Germinal center (tissue), 1 donor: ENCODE measurements around the gene MGLL.
"Not testable (repeated sequence)": the region's sequence is repeated elsewhere in the genome, so short reads cannot be mapped to it uniquely, and the experiment has no call there.

Source experiments
- DNase-seq: peaks from one replicate; pipeline ENCODE4 v3.0.0; 2012; ENCODE audit warnings: mixed read lengths, low spot score

Gene MGLL

DNA sequence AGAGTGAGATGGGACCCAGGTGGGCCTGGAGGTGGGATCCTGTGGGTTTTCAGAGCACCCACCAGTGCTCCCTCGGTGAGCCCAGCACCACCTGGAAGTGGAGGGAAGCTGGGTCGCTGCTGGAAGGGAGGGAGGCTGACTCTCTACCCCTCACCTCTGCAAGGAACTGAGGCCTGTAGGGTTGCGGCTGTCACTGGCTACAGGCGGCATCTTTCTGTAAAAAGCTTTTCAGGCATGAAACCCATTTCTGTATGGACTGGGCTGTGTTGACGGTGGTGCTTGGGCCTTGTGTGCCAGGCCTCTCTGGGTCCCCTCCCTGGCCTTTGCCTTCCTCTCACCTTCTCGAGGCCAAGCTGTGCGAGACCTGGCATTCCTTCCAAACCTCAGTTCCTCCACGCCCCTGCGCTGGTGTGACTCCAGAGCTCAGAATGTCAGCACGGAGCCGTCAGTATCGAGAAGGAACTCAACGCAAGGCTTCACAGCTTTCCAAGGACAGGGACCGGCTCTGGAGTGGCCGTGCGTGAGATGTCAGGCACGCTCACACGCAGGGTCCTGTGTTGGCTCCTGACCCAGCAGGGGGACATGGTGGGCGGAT lies 133.0 kb downstream of the MGLL start:
- no peak for DNase-seq

DNA sequence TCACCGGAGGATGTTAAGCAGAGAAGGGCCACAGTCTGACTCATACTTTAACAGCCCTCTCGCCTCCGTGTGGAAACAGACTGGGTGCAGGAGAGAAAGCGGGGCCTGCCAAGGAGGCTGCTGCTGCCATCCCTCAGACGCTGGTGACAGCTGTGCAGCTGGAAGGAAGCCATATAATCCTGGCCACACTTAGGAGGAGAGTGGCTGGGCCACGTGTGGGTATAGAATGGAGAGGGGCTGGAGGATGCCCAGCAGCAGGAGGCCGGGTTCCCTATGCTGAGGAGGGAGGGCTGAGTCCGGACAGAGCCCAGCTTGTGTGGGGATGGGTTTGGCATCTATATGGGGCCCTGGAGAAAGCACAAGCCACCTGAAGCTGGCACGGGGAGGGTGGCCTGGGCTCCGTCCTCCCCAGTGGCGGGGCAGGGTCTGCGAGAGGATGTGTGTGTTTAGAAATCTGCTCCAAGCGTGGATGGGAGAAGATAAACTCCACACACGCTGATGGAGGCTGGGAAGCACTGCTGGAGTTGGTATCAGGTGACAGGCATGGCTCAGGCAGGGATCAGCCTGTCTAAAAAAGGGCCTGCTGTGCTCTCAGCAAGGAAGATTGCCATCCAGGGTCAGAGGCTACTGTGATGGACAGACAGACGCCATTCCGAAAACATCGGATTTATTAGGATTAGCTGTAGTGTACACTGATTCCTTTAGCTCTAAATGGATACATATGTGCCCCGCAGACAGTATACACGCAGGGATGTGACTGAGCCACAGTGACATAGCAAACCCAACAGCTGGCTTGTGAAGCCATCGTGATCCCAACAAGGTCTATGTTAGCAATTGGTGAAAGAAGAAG lies 133.7 kb downstream of the MGLL start:
- no peak for DNase-seq

DNA sequence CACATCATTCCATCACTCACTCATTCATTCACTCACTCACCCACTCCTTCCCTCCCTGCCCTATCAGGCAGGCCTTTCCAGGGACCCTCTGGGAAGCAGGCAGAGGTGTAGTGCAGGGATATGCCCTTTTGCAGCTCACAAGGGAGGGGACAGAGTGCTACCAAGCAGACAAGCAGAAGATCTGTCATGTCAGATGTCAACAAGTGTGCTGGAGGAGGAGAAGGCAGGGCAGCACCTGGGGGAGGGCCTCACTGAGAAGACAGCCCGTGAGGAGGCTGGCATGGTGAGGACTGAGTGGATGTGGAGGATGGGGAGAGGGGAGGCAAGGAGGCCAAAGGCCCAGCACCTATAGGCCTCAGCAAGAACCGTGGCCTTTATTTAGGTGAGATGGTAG lies 134.3 kb downstream of the MGLL start:
- DNase-seq: no peak

DNA sequence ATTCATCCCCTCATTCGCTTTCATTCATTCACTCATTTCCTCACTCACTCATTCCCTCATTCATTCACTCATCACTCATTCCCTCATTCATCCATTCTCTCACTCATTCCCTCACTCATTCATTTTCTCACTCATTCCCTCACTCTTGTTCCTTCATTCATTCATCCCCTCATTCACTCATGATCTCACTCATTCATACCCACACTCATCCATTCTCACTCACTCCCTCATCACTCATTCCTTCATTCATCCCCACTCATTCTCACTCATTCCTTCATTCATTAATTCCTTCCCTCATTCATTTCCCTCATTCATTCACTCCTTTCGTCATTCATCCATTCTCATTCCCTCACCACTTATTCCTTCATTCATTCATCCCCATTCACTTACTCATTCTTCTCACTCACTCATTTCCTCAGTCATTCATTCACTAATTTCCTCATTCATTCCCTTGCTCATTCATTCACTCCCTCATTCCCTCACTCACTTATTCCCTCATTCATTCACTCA lies 135.0 kb downstream of the MGLL start:
- no peak for DNase-seq

DNA sequence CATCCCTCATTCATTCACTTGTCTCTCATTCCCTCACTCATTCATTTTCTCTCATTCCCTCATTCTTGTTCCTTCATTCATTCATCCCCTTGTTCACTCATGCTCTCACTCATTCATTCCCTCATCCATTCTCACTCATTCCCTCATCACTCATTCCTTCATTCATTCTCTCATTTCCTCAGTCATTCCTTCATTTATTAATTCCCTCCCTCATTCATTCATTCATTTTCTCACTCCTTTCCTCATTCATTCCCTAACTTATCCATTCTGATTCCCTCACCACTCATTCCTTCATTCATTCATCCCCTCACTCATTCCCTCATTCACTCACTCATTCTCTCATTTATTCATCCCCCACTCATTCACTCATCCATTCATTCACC lies 135.8 kb downstream of the MGLL start:
- no peak for DNase-seq

DNA sequence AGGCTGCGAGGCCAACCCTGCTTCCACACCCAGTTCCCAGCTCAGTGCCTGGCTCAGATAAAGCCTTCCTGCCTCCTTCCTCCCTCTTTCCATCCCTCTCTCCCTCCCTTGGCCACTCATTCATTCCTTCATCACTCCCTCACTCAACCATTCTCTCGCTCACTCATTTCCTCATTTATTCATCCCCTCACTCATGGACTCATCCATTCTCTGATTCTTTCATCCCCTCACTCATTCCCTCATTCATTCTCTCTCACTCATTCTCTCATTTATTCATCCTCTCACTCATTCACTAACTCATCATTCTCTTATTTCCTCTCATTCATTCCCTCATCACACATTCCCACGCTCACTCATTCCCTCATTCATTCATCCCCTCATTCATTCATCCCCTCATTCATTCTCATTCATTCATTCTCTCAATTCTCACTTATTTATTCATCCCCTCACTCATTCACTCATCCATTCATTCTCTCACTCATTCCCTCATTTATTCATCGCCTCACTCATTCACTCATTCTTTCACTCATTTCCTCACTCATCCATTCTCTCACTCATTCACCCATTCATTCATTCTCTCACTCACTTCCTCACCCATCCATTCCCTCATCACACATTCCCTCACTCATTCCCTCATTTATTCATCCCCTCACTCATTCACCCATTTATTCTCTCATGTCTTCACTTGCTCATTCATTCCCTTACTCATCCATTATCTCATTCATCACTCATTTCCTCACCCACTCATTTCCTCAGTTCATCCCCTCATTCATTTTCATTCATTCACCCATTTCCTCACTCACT lies 136.4 kb downstream of the MGLL start:
- no peak for DNase-seq

DNA sequence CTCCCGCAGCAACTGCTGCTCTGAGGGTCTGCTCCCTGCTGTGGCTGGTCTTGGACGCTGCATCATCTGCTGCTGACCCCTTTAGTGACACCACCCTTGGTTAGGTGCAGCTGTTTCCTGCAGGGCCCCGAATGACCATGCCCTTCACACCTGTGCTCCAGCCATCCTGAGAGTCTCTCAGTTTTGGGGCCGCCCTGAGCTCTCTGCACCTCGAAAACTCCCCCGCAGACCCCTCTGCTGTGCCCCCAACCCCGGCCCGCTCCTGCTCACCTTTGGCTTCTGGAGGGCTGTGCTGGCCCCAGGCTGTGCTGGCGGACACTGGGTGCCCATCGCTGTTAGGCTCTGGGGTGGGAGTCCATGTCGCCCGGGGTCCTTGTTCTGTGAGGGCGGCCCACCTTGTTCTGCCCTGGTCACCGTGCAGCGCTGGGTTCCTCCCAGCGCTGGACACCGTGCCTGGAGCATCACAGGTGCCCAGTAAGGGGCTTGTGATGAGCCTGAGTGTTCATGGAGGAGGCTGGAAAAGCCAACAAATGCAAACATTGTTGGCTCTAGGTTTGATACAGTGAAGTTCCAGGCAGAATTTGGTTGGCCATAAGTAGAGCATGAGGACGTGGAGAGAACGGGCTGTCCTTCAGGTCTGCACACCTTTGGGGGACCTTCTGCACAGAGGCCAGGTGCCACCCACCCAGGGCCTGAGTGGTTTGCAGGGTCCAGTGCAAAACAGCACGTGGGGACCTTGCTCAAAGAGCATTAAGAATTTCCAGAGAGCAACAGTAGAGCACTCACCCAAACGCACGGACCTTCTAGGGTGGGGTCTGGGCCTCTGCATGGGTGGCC lies 137.2 kb downstream of the MGLL start:
- no peak for DNase-seq

DNA sequence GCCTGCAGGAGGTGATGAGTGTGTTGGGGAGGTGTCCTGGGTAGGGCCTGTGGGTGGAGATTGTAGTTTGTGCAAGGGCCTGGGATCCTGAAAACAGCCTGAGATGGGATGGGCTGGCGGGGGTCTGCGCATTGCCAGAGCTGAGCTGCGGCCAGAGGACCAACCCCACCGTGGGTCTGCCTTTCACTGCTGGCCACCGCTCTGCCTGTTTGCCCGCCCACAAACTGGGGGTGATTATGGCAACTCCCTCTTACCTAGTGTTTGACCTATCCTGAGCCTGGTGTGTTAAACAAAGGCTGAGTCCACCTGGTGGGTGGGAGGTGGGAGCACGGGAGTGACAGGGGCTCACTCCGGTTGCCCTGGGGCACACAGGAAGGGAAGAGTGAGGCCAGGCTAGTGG lies 139.8 kb downstream of the MGLL start:
- no peak for DNase-seq

DNA sequence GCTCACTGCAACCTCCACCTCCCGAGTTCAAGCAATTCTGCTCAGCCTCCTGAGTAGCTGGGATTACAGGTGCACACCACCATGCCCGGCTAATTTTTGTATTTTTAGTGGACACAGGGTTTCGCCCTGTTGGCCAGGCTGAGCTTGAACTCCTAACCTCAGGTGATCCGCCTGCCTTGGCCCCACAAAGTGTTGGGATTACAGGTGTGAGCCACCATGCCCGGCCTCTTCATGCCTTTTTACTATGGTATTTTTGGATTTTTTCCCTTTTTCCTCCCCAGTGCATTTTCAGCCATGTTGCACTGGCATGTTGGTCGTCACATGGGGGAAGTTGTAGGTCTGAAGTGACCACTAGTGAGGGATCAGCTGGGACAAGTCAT lies 140.2 kb downstream of the MGLL start:
- not testable (repeated sequence) for DNase-seq

DNA sequence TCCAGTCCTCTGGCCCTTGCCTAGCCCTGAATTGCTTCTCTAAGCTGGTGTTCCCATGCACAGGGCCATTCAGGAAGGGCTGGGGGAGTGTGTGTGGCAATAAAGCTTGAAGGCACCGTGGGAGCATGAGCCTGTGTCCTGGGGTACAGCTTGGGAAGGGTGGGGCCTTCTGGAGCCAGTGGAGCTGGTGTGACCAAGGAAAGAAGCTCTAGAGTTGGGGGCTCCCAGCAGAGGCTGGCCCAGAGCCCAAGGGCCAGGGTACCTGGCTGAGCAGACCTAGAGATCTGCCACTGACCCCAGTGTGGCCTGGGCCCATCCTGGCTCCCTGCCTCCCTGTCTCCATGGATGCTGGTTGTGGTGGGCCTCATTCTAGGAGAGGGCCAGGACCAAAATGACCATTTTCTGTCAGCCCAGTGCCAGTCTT lies 141.5 kb downstream of the MGLL start:
- no peak for DNase-seq

DNA sequence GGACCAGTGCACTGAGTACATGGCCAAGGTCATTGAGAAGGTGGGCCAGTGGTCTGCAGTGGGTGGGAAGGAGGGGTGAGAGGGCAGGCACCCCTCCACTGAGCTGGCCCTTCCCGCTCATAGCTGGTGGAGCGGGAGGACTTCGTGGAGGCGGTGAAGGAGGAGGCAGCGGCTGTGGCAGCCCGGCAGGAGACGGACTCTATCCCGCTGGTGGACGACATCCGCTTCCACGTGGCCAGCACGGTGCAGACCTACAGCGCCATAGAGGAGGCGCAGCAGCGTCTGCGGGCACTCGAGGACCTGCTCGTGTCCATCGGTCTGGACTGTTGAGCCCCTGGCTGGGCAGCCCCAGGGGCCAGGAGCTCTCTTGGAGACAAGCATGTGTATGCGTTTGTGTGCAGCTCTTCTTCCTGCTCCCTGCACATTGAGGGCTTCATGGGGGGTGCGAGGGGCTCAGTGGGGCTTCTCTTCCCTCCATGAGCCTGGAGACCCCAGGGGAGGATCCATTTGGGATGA lies 142.1 kb downstream of the MGLL start:
- no peak for DNase-seq

DNA sequence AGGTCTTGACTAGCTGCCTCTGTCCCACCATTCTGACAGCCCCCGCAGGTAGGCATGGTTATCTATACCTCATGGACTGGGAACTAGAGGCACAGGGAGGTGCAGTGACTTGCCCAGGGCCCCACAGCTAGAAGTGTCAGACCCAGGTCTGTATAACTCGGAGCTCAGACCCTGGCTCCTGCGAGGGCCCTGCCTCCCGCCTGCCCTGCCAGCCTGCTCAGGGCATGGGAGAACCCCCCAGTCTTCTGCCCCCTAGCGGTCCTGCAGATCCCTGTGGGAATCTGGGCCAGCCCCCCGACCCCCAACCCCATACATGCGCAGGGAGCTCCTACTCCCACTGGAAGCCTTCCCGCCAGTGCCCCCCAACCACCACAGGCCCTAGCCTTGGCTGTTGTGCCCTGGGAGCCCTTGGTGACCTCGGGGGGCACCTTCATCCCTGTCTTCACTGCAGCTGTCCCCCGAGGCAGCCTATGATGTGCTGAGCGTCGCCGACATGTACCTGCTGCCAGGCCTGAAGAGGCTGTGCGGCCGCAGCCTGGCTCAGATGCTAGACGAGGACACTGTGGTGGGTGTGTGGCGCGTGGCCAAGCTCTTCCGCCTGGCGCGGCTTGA lies 142.7 kb downstream of the MGLL start:
- no peak for DNase-seq

DNA sequence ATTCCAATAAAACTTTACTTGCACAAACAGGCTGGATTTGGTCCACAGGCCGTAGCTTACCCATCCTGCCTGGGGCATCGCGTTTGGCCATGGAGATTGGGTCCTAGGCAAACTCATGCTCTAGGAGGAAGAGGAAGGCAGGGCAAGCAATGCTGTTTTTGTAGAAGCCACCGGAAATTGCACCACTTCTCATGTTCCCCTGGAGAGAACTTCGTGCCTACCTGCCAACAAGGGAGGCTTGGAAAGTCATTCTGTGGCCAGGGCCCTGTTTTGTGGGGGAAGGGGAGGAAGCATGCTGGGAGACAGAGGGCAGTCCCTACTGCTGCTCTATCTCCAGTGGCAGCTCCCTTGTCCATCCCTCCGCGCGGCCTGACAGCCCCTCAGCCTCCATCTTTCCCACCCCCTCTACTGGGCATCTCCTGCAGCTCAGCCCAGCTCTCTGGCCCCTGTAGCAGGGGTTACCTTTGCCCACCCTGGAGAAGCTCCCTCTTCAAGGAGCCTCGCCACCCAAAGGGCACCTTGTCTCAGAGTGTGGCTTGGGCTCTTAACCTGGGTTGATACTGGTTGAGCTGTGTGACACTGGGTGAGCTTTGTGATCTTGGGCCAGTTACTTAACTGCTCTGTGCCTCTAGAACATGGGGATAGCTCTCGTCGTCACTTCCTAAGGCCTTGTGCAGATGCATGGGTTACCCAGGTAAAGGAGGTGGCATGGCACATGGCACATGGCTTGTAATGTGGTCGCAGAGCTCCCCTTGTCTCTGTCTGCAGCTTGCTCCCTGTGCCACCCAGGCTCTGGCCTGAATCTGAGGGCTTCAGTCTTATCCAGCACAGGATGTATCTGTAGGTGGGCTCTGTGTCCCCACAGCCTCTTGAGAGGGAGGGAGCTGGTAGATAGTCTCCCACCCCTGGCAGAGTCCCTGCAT lies 143.4 kb downstream of the MGLL start:
- DNase-seq: no peak

DNA sequence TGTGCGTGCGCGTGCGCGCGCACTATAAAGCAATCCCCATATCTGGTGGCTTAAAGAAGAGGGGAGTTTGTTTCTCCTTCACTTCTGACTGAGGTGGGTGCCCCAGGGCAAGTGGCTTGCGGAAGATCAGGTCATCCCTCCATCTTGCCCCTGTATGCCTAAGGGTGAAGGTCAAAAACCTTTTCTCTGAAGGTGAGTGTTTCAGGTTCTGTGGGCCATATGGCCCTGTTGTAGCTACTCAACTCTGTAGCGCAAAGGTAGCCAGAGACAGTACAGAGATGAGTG lies 144.1 kb downstream of the MGLL start:
- no peak for DNase-seq

DNA sequence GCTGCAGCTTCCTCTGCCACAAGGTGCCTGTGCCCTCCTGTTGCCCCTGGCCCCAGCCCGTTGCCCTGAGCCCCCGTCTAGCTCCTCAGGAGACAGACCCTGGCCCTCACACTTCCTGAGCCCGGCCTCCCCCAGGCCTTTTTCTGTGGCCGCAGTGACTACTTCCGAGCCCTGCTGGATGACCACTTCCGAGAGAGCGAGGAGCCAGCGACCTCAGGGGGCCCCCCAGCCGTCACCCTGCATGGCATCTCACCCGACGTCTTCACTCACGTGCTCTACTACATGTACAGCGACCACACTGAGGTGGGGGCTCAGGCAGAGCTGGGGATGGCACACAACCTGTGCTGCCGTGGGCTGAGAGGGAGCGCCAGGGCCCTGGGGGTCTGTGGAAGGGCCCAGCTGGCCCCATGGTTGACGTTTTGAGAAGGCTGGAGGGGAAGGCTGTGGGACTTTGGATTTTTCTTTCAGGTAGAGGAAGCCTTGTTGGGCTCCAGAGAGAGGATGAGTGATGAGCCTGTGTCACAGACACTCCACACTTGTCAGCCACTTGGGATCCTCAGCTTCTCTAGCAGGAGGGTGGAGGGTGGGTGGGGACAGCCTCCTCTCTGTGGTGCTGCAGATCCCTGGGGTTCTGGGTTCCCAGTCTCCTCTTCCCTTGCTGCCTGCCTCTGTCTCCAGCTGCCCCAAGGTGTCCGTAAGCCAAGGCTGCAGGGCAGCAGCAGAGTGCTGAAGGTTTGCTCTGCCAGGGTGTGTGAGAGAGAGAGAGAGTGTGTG lies 144.6 kb downstream of the MGLL start:
- no peak for DNase-seq

DNA sequence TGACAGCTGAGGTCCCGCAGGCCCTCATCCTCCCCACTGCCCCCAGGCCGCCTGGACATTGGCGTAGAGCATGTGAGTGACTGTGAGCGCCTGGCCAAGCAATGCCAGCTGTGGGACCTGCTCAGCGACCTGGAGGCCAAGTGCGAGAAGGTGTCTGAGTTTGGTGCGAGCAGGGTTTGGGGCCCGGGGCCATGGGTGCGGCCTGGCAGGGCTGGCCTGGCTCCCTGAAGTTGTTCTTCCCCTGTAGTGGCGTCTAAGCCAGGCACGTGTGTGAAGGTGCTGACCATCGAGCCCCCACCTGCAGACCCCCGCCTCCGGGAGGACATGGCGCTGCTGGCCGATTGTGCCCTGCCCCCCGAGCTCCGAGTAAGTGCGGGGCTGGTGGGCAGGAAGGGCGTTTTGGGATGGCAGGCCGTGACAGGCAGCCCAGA lies 145.4 kb downstream of the MGLL start:
- no peak for DNase-seq

DNA sequence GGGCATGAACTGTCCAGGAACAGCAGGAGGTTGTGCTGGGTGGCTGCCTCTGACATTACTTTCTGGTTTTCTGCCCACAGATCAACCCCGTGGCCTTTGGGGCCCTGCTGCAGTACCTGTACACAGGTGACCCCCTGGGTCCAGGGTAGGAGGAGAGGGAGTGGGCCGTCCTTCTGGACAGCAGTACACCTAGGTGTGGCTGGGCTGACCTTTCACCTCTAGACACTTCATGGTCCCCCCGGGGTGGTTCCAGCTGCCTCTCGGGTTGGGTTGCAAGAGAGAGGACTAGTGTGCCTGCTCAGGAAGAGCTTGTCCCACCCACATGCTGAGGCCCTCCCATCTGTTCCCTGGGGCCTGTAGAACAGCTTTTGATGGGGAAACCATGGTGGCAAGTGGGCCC lies 145.9 kb downstream of the MGLL start:
- no peak for DNase-seq

DNA sequence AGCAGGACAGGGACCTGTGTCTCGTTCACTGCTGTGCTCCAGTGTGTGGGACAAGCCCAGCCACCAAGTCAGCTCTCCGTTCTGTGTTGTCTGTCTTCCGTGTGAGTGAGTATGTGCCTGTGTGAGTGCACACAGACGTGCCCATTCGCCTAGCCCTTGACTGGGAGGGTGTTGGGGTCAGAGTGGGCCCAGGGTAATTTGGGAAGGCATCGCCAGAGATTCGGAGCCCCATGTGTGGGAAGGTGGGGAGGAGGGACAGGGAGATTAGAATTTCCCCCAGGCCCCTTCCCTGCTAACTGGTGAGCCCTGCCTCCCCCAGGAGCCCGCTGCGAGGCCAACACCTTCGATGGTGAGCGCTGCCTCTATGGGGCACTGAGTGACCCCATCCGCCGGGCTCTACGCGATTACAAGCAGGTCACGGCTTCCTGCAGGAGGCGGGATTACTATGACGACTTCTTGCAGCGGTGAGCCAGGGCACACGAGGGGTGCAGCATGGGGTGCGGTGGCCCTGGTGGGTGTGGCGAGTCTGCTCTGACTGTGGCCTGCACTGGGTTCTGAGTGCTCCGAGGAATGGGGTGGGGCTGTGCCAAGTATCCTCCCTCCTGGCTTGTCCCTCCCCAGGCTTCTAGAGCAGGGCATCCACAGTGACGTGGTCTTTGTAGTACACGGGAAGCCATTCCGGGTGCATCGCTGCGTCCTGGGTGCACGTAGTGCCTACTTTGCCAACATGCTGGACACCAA lies 146.5 kb downstream of the MGLL start:
- DNase-seq: no peak

DNA sequence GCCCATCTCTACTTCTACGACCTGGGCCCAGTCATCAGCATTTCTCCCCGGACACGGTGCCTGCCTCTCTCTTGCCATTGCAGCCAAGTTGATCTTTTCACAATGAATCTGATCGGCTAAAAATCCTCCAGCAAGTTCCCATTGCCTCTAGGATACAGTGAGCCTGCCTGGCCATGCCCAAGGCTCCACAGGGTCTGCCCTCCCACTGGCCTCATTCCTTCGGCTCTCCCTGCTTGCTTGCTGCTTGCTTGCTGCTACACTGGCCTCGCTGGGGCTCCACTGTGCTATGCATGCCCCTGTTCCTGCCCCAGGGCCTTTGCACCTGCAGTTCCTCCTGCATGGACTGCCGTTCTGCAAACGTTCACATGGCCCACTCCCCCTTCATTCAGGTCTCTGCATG lies 147.5 kb downstream of the MGLL start:
- DNase-seq: no peak
